Breast epithelium (tissue), 4 donors: Measurements from ENCODE around the gene FARP2. TPM values are rescaled to one million over a fixed set of nuclear protein-coding genes. Genes with fewer than 3 reads are reported as not detected.
"Not testable (repeated sequence)": the region's sequence is repeated elsewhere in the genome, so short reads cannot be mapped to it uniquely, and the experiment has no call there.

Experiments
- DNase-seq, 2 donors: peaks; one replicate each; pipeline ENCODE4 v3.0.0-alpha.2; 2019; ENCODE audit warnings: low spot score in 2 of 2
- H3K27ac ChIP-seq, 2 donors: fragments of 200-600 bp; sonication (generic) in 1 of 2; one replicate each; pipeline ENCODE4 v1.5.1; 2016 to 2019; ENCODE audit warnings: mild to moderate bottlenecking in 1 of 2
- H3K27me3 ChIP-seq, 2 donors: fragments of 200-600 bp; sonication (generic) in 1 of 2; one replicate each; pipeline versions ENCODE4 v1.5.1 to v1.6.0; 2017 to 2019; ENCODE audit warnings: control low read depth in 1 of 2, mild to moderate bottlenecking in 1 of 2
- H3K36me3 ChIP-seq: fragments of 200-600 bp; one replicate; pipeline ENCODE4 v1.5.1; 2019
- H3K4me1 ChIP-seq, 2 donors: fragments of 200-600 bp; sonication (generic); one replicate each; pipeline ENCODE4 v1.5.1; 2016 to 2019; ENCODE audit warnings: control low read depth in 1 of 2
- H3K4me3 ChIP-seq, 3 donors: fragments of 200-600 bp; sonication (generic); 1 replicate in 2 of 3; 2 replicates in 1 of 3; pipeline ENCODE4 v1.5.1; 2016 to 2019; ENCODE audit warnings: mild to moderate bottlenecking in 3 of 3, moderate library complexity in 2 of 3
- H3K9me3 ChIP-seq, 2 donors: fragments of 200-600 bp; sonication (generic) in 1 of 2; one replicate each; pipeline ENCODE4 v1.5.1; 2016 to 2019; ENCODE audit warnings: control low read depth in 1 of 2
- POLR2A ChIP-seq: fragments of 450-650 bp; IDR thresholded peaks from one replicate; pipeline ENCODE4 v1.6.1; 2016; ENCODE audit warnings: antibody characterized with exemption, mild to moderate bottlenecking, moderate library complexity
- POLR2AphosphoS5 ChIP-seq, 3 donors: sonication (generic); formaldehyde crosslinking; IDR thresholded peaks; one replicate each; pipeline ENCODE4 v1.6.1; 2017; ENCODE audit warnings: antibody characterized with exemption in 3 of 3
- intact Hi-C: fragments of 100-400 bp; cut with DNase I; formaldehyde crosslinking; loops from one replicate; pipeline ENCODE4 v1.15.1; 2023; ENCODE audit warnings: low total_unique reads
- total RNA-seq, 3 donors: library from RNA; depleted of rRNA; stranded (reverse); fragments of >200 nt; gene quantifications; one replicate each; pipeline ENCODE4 v1.1.0, GENCODE V29; 2016
- TF ChIP-seq, protein P1 (sequence below), 3 donors: fragments of 450-650 bp; IDR thresholded peaks; one replicate each; pipeline ENCODE4 v1.5.1; 2016 to 2017; ENCODE audit warnings: antibody characterized with exemption in 3 of 3, mild to moderate bottlenecking in 3 of 3, moderate library complexity in 3 of 3

The FARP2 gene
- total RNA-seq, 3 donors from 2014 or later = 34.4 to 43.3 (median 40.3) TPM

DNA sequence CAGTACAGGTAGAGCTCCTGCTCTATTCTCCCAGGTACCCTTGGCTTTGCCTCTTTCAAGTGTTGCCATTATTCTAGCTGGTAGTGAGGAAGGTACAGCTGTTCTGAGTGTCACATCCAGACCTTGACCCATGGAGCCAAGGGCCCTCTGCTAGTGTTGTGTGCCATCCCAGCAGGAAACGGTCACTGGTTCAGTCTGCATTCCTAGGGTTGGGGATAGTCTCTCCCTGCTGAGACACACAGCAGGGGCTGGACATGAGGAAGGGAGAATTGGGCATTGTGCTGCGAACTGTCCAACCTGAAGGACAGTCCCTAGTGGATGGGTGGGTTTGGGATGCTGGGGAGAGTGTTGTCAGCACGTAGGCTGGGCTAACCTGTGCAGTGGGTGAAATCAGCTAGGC lies 59.1 kb downstream of the FARP2 start:
- Histone ChIP-seq H3K27me3 (no peaks in the 10 kb centered on the region), H3K9me3 (no peaks in the 10 kb centered on the region), H3K4me1 (no peaks in the 10 kb centered on the region), H3K27ac (no peak overlapping the region), H3K4me3 (no peak overlapping the region), H3K36me3 (peaks cover 5% of the 10 kb centered on the region)
- intact Hi-C loops = no loop called here
- TF ChIP-seq POLR2A (no peak), POLR2AphosphoS5 (IDR thresholded peaks at IDR 0.05) (no peak)
- TF ChIP-seq, protein P1, sequence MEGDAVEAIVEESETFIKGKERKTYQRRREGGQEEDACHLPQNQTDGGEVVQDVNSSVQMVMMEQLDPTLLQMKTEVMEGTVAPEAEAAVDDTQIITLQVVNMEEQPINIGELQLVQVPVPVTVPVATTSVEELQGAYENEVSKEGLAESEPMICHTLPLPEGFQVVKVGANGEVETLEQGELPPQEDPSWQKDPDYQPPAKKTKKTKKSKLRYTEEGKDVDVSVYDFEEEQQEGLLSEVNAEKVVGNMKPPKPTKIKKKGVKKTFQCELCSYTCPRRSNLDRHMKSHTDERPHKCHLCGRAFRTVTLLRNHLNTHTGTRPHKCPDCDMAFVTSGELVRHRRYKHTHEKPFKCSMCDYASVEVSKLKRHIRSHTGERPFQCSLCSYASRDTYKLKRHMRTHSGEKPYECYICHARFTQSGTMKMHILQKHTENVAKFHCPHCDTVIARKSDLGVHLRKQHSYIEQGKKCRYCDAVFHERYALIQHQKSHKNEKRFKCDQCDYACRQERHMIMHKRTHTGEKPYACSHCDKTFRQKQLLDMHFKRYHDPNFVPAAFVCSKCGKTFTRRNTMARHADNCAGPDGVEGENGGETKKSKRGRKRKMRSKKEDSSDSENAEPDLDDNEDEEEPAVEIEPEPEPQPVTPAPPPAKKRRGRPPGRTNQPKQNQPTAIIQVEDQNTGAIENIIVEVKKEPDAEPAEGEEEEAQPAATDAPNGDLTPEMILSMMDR (IDR thresholded peaks at IDR 0.05) = no peak
- no peak for DNase-seq

DNA sequence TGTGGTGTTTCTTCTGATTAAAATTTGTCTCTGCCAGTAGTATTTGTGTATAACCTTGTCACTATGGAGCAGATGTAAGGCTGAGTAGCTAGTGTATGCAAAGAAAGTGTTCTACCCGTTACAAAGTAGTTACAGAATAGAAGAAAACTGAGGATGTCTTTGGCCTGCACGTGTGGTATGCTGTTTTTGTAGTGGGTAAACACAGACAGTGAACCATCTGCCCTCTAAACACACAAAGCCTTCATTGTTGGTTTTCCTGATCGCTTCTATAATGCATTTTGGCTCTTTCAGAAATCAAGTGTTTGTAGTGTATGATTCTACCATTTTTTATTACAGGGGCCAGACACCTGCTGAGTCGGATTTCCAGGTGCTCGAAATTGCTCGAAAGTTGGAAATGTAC lies 61.5 kb downstream of the FARP2 start:
- H3K27me3 ChIP-seq = no peaks in the 10 kb centered on the region
- H3K4me3 ChIP-seq = no peak overlapping the region
- TF ChIP-seq POLR2AphosphoS5 (IDR thresholded peaks at IDR 0.05) = no peak
- no peak for DNase-seq
- H3K9me3 ChIP-seq = no peaks in the 10 kb centered on the region
- no peak overlapping the region for H3K27ac ChIP-seq
- no peaks in the 10 kb centered on the region for H3K36me3 ChIP-seq
- intact Hi-C loops = no loop called here
- H3K4me1 ChIP-seq = no peaks in the 10 kb centered on the region

- no peak for TF ChIP-seq POLR2AphosphoS5 (IDR thresholded peaks at IDR 0.05)
- TF ChIP-seq POLR2A = no peak
- TF ChIP-seq, protein P1 (IDR thresholded peaks at IDR 0.05) = no peak
- Histone ChIP-seq H3K27me3 (no peaks in the 10 kb centered on the region), H3K4me3 (no peak overlapping the region), H3K9me3 (no peaks in the 10 kb centered on the region), H3K36me3 (no peaks in the 10 kb centered on the region), H3K4me1 (no peaks in the 10 kb centered on the region), H3K27ac (no peak overlapping the region)
- no peak for DNase-seq
- intact Hi-C loops = no loop called here
Measured at GRCh38 chr2:241421330-241421729, 65.2 kb downstream of the FARP2 start.

- H3K27me3 ChIP-seq, H3K36me3 ChIP-seq, H3K4me1 ChIP-seq, intact Hi-C loops, H3K9me3 ChIP-seq, DNase-seq, H3K27ac ChIP-seq, H3K4me3 ChIP-seq: not testable (repeated sequence)
Measured at GRCh38 chr2:241421942-241422341, 65.9 kb downstream of the FARP2 start.

GRCh38 chr2:241422350-241422749 lies 66.3 kb downstream of the FARP2 start:
- no peak overlapping the region for H3K4me3 ChIP-seq
- H3K27me3 ChIP-seq = no peaks in the 10 kb centered on the region
- DNase-seq = no peak
- no peaks in the 10 kb centered on the region for H3K4me1 ChIP-seq
- H3K36me3 ChIP-seq = no peaks in the 10 kb centered on the region
- H3K9me3 ChIP-seq = no peaks in the 10 kb centered on the region
- no peak overlapping the region for H3K27ac ChIP-seq
- TF ChIP-seq POLR2A = no peak
- no peak for TF ChIP-seq POLR2AphosphoS5 (IDR thresholded peaks at IDR 0.05)
- TF ChIP-seq, protein P1 (IDR thresholded peaks at IDR 0.05) = no peak
- intact Hi-C loops = no loop called here

GRCh38 chr2:241423489-241423888 lies 67.4 kb downstream of the FARP2 start:
- H3K36me3 ChIP-seq, H3K27me3 ChIP-seq, intact Hi-C loops, H3K4me1 ChIP-seq, H3K4me3 ChIP-seq, H3K27ac ChIP-seq, H3K9me3 ChIP-seq, DNase-seq: not testable (repeated sequence)

GRCh38 chr2:241425368-241425767 lies 69.3 kb downstream of the FARP2 start:
- DNase-seq = no peak
- H3K36me3 ChIP-seq = no peaks in the 10 kb centered on the region
- no peaks in the 10 kb centered on the region for H3K4me1 ChIP-seq
- H3K27ac ChIP-seq = no peak overlapping the region
- no peaks in the 10 kb centered on the region for H3K27me3 ChIP-seq
- TF ChIP-seq POLR2A (no peak), POLR2AphosphoS5 (IDR thresholded peaks at IDR 0.05) (no peak)
- TF ChIP-seq, protein P1 (IDR thresholded peaks at IDR 0.05) = no peak
- intact Hi-C loops = no loop called here
- H3K9me3 ChIP-seq = no peaks in the 10 kb centered on the region
- no peak overlapping the region for H3K4me3 ChIP-seq
